Neural crest cell (in vitro differentiated cells): ENCODE data around the gene MICAL2. TPM values are rescaled to one million over a fixed set of nuclear protein-coding genes. Genes with fewer than 3 reads are reported as not detected.

Experiments used
- DNase-seq: peaks from one replicate; pipeline ENCODE4 v3.0.0; 2021; ENCODE audit warnings: low read depth, mixed read lengths, low spot score
- H3K27ac Mint-ChIP-seq: one replicate; pipeline ENCODE4 v1.8.0; 2021; ENCODE audit warnings: mild to moderate bottlenecking, mixed read lengths; ENCODE audit not compliant: unreplicated experiment
- H3K27me3 Mint-ChIP-seq: 2 replicates; pipeline ENCODE4 v1.8.0; 2021; ENCODE audit warnings: low read depth, mild to moderate bottlenecking, mixed read lengths
- H3K36me3 Mint-ChIP-seq: 2 replicates; pipeline ENCODE4 v1.8.0; 2021; ENCODE audit warnings: low read depth, mild to moderate bottlenecking, mixed read lengths
- H3K4me1 Mint-ChIP-seq: 2 replicates; pipeline ENCODE4 v1.8.0; 2021; ENCODE audit warnings: mixed read lengths
- H3K4me3 Mint-ChIP-seq: one replicate; pipeline ENCODE4 v1.8.0; 2021; ENCODE audit warnings: mild to moderate bottlenecking, mixed read lengths
- H3K9me3 Mint-ChIP-seq: 2 replicates; pipeline ENCODE4 v1.8.0; 2021; ENCODE audit warnings: mixed read lengths
- total RNA-seq: library from RNA; stranded (reverse); gene quantifications from 2 replicates; pipeline ENCODE4 v1.2.1, GENCODE V29; 2021
- TF ChIP-seq, protein P1 (sequence below): fragments of 200-600 bp; sonication (generic); conservative IDR thresholded peaks from 2 replicates; pipeline ENCODE4 v1.5.0; 2021; ENCODE audit warnings: antibody characterized with exemption, mild to moderate bottlenecking

Gene MICAL2
- total RNA-seq, 1 donor from 2014 or later, result 1.1 TPM

DNA sequence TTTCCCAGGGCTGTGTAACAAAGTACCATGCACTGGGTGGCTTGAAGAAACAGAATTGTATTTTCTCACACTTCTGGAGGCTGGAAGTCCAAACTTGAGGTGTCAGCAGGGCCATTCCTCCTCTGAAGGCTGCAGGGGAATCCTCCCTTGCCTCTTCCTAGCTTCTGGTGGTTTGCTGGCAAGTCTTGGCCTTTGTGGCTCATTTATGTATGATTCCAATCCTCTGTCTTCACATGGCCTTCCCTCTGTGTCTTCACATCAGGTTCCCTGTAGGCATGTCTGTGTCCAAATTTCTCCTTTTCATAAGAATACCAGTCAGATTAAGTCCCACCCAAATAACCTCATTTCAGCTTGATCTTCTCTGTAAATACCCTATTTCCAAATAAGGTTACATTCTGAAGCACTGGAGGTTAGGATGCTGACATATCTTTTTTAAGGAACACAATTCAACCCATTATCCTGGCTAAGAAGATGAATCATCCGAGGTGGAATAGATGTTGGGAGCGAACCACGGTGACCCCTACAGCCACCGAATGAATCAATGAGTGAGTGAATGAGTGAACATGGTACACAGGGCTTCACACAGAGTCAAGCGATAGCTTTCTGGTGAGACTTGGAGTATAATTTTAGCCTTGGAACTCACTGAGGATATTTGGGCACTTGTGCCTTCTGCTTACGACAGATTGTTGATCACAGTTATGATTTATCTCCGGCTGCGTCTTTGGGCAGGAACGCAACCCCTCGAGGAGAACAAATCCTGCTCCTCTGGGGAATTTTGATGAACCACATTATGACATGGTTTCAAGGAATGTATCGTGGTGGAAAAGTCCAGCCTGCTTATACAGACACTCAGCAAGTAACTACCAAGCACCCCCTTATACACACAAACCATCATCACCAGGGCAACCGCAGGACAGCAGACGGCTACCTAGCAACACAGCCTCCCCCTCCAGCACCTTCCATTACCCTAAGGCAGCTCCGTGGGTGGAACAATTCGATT is 34.3 kb upstream of the MICAL2 start:
- H3K4me3 Mint-ChIP-seq, result no peak overlapping the region
- peak overlapping the region; percentile 9 for H3K27ac Mint-ChIP-seq
- no peaks in the 10 kb centered on the region for H3K27me3 Mint-ChIP-seq
- no peak for DNase-seq
- TF ChIP-seq, protein P1, sequence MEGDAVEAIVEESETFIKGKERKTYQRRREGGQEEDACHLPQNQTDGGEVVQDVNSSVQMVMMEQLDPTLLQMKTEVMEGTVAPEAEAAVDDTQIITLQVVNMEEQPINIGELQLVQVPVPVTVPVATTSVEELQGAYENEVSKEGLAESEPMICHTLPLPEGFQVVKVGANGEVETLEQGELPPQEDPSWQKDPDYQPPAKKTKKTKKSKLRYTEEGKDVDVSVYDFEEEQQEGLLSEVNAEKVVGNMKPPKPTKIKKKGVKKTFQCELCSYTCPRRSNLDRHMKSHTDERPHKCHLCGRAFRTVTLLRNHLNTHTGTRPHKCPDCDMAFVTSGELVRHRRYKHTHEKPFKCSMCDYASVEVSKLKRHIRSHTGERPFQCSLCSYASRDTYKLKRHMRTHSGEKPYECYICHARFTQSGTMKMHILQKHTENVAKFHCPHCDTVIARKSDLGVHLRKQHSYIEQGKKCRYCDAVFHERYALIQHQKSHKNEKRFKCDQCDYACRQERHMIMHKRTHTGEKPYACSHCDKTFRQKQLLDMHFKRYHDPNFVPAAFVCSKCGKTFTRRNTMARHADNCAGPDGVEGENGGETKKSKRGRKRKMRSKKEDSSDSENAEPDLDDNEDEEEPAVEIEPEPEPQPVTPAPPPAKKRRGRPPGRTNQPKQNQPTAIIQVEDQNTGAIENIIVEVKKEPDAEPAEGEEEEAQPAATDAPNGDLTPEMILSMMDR, result no peak
- no peaks in the 10 kb centered on the region for H3K9me3 Mint-ChIP-seq
- no peaks in the 10 kb centered on the region for H3K36me3 Mint-ChIP-seq
- peaks cover 28% of the 10 kb centered on the region for H3K4me1 Mint-ChIP-seq

DNA sequence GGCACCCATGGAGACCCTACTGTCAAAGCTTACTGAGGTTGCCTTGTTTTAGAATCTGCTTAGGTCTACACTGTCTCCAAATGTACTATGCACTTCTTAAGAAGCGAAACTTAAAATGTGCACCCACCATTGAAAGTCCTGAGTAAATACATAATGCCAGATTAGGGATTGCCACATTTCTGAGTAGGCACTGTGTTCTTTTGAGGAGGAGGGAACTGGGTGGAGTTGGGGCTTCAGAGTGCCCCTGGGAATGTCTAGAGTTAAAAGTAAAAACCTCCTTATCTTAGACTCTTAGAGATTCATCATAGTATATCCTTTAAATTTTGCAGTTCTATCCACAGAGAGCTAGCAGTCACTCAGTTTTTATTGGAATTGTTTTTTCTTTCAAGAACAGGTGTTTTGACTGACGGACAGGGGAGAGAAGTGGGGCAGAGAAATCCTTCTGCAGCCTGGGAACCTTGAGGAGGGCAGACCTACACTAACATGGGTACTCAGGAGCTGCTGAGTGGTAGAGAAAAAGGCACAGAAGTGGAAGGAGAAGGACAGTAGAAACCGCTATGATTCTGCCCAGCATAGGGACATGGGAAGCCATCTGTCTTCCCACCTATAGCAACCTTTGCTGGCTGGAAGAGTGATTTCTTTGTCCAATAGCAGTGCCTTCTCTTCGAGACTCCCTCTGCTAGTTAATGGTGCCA is 33.4 kb upstream of the MICAL2 start:
- DNase-seq, result no peak
- no peaks in the 10 kb centered on the region for H3K36me3 Mint-ChIP-seq
- TF ChIP-seq, protein P1, result no peak
- H3K9me3 Mint-ChIP-seq, result no peaks in the 10 kb centered on the region
- H3K27ac Mint-ChIP-seq, result peak overlapping the region; percentile 9
- peaks cover 28% of the 10 kb centered on the region for H3K4me1 Mint-ChIP-seq
- H3K4me3 Mint-ChIP-seq, result no peak overlapping the region
- no peaks in the 10 kb centered on the region for H3K27me3 Mint-ChIP-seq

DNA sequence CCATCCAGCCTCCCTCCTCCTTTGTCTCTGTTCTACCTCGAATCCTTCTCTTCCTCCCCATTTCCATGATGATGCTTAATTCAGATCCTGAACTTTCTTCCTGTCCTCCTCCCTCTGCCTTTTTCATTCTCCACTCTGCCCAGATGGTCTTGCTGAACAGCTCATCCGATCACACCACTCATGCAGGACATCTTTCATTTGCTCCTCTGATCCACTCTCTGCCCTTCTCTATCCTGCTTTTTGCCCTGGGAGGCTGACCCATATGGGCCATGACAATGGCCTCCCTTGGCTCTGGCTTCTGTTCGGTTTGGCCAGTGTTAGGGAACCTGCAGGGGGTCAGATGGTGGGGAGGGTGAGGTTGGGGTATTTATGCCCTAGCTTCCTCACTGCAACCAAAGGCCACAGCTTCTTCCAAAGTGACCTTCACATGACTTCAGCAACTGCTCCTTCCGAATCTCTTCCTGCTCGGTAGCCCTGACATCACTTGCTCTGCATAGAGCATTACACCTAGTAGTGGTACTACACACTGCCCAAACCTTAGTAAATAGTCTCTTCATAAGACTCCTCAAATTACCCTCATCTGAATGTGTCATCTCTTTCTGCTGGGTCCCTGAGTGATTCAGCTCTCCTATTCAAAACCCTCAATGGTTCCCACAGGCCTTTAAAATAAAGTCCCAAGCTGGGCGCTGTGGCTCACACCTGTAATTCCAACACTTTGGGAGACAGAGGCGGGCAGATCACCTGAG is 32.7 kb upstream of the MICAL2 start:
- DNase-seq, result no peak
- H3K4me3 Mint-ChIP-seq, result no peak overlapping the region
- no peaks in the 10 kb centered on the region for H3K9me3 Mint-ChIP-seq
- H3K27ac Mint-ChIP-seq, result no peak overlapping the region
- peaks cover 28% of the 10 kb centered on the region for H3K4me1 Mint-ChIP-seq
- TF ChIP-seq, protein P1, result no peak
- H3K36me3 Mint-ChIP-seq, result no peaks in the 10 kb centered on the region
- no peaks in the 10 kb centered on the region for H3K27me3 Mint-ChIP-seq

DNA sequence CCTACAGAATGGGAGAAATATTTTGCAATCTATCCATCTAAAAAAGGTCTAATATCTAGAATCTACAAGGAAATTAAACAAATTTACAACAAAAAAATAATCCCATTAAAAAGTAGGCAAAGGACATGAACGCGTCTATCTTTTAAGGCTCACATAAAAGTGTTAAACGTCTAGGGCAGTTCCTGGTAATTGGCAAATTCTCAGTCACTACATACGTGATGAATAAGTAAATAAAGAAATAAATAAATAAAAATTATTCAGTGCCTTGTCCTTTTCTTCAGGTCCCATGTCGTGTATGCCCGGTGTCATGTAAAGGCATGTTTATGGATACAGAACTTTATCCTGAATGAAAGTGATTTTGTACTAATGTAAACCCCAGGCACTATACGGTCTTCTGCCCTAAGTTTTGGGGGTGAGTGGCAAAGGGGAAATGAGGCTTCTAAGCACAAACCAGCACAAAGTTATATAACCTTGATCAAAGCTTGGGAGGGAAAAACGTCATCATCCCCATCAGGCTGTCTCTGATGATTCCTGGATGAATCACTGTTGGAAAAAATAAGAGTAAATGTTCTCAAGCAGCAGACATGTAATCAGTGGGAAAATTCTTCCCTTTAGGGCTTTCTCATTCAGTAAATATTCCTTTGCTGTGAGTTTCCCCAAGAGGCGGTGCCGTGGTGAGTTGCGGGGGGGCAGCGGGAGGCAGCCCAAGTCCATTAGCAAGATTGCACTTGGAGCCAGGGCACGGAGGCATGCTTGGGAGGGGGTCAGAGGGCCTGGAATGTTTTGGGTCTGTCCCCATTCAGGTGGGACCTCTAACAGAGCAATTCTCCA is 30.4 kb upstream of the MICAL2 start:
- TF ChIP-seq, protein P1, result no peak
- DNase-seq, result no peak
- no peak overlapping the region for H3K27ac Mint-ChIP-seq
- H3K4me1 Mint-ChIP-seq, result peaks cover 26% of the 10 kb centered on the region
- H3K9me3 Mint-ChIP-seq, result no peaks in the 10 kb centered on the region
- no peaks in the 10 kb centered on the region for H3K27me3 Mint-ChIP-seq
- H3K4me3 Mint-ChIP-seq, result no peak overlapping the region
- no peaks in the 10 kb centered on the region for H3K36me3 Mint-ChIP-seq
